Measurements from ENCODE around the gene IGSF1.

The IGSF1 gene

DNA sequence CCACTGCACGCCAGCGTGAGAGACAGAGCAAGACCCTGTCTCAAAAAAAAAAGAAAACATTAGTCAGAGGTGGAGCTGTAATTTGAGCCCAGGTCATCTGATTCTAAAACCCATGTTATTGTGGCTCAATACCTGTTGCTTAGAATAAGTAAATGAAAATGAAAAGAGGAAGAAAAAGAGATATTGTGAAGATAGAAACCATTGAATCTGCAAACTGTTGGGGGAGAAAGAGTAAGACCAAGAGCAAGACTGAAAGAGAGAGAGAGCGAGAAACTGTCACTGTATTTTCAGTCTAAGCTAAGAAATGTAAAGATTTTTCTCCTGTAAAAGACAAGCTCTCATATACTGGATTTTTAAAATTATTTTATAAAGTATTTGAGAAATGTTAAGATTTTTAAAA is 9.7 kb upstream of the IGSF1 start:
- H3K4me3 ChIP-seq (replicated peaks; ENCODE audit: low read depth, low read length): no peak overlapping the region
- TF ChIP-seq, protein P1, sequence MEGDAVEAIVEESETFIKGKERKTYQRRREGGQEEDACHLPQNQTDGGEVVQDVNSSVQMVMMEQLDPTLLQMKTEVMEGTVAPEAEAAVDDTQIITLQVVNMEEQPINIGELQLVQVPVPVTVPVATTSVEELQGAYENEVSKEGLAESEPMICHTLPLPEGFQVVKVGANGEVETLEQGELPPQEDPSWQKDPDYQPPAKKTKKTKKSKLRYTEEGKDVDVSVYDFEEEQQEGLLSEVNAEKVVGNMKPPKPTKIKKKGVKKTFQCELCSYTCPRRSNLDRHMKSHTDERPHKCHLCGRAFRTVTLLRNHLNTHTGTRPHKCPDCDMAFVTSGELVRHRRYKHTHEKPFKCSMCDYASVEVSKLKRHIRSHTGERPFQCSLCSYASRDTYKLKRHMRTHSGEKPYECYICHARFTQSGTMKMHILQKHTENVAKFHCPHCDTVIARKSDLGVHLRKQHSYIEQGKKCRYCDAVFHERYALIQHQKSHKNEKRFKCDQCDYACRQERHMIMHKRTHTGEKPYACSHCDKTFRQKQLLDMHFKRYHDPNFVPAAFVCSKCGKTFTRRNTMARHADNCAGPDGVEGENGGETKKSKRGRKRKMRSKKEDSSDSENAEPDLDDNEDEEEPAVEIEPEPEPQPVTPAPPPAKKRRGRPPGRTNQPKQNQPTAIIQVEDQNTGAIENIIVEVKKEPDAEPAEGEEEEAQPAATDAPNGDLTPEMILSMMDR (IDR thresholded peaks at IDR 0.05; ENCODE audit: low read length, missing control alignments): no peak
- no peak for DNase-seq (ENCODE audit: low read depth)

DNA sequence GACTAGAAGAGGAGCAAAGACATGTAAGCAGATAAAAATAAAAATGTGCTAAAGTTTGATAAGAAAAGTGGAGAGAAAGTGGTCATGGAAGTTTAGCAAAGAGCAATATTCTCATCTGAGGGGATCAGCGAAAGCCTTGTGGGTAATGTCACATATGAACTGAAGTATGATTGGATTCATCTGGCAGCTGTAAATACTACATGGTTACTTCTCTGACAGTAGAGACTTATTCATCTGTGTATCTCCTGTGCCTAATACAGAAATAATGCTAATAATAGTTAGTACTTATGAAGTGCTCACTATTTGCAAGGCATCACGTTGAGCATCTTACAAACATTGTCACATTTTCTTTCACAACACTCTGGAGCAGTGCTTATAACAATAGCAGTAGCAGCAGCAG is 8.9 kb upstream of the IGSF1 start:
- TF ChIP-seq, protein P1 (IDR thresholded peaks at IDR 0.05; ENCODE audit: low read length, missing control alignments): no peak
- no peak overlapping the region for H3K4me3 ChIP-seq (replicated peaks; ENCODE audit: low read depth, low read length)
- no peak for DNase-seq (ENCODE audit: low read depth)

DNA sequence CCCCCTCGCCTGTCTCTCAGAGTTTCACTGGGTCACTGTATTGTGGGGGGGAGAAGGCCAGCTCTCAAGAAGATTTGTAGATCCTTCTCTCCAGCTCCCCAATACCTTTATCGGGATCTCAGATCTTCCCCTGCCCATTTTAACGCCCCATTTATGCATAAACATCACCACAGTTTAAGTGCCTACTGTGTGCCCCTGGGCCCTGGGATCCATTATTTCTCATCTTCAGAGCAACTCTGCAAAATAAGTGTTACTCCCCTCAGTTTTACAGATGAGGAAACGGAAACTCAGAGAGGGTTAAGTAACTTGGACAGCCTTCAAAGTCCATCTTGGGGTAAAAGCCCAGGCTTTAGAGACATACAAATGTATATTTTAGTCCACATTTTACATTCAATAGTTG is 421 bp upstream of the IGSF1 start:
- TF ChIP-seq, protein P1 (IDR thresholded peaks at IDR 0.05; ENCODE audit: low read length, missing control alignments): no peak
- H3K4me3 ChIP-seq (replicated peaks; ENCODE audit: low read depth, low read length): no peak overlapping the region
- DNase-seq (ENCODE audit: low read depth): no peak

DNA sequence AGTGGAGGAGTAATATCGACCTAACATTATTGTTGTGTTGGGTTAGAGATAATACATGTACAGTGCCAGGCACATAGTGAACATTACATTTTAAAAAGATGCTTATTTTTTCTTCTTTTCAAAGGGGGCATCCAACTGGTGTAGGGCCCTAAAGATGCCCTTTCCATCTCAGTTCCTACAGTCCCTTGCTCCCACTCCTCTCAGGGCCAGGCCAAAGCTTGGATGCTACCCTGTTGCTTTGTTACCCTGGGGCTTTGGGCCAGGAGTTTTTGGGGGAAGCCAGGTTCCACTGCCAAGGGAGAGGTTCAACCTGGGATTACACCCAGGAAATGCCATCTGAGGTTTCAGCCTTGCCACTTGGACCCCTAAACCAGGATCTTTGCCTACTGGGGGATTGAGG is 918 bp downstream of the IGSF1 start:
- TF ChIP-seq, protein P1 (IDR thresholded peaks at IDR 0.05; ENCODE audit: low read length, missing control alignments): no peak
- no peak overlapping the region for H3K4me3 ChIP-seq (replicated peaks; ENCODE audit: low read depth, low read length)
- DNase-seq (ENCODE audit: low read depth): no peak

GRCh38 chrX:131287560-131288179 is 1.4 kb downstream of the IGSF1 start:
- TF ChIP-seq, protein P1 (IDR thresholded peaks at IDR 0.05; ENCODE audit: low read length, missing control alignments): no peak
- DNase-seq (ENCODE audit: low read depth): no peak
- H3K4me3 ChIP-seq (replicated peaks; ENCODE audit: low read depth, low read length): no peak overlapping the region

- H3K4me3 ChIP-seq (replicated peaks; ENCODE audit: low read depth, low read length): no peak overlapping the region
- no peak for DNase-seq (ENCODE audit: low read depth)
- TF ChIP-seq, protein P1 (IDR thresholded peaks at IDR 0.05; ENCODE audit: low read length, missing control alignments): no peak
These were observed 9.5 kb downstream of the IGSF1 start for GRCh38 chrX:131279617-131280016.

DNA sequence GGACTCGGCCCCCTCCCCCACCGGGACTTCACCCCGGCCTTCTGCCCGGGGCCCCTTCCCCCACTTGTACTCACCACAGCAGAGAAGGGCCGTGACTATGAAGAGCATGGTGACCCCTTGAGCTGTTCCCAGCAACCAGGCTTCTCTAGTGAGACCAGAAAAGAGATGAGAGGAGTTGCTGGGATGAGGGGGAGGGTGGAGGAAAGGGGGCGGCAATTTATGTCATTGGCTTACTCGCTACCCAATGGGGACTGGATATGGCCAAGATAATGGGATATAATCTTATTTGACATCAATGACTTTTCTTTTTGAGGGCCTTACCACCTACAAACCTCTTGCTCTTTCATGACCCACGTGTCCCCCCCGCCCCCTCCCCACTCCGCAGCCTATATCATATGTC is 9.9 kb downstream of the IGSF1 start:
- TF ChIP-seq, protein P1 (IDR thresholded peaks at IDR 0.05; ENCODE audit: low read length, missing control alignments): no peak
- no peak for DNase-seq (ENCODE audit: low read depth)
- no peak overlapping the region for H3K4me3 ChIP-seq (replicated peaks; ENCODE audit: low read depth, low read length)

All from fibroblast of pulmonary artery (primary cell).